ENCODE measurements around the gene BBX.
A peak's percentile ranks its signal among the peaks of the same experiment; 100 is the strongest.

Gene BBX

DNA sequence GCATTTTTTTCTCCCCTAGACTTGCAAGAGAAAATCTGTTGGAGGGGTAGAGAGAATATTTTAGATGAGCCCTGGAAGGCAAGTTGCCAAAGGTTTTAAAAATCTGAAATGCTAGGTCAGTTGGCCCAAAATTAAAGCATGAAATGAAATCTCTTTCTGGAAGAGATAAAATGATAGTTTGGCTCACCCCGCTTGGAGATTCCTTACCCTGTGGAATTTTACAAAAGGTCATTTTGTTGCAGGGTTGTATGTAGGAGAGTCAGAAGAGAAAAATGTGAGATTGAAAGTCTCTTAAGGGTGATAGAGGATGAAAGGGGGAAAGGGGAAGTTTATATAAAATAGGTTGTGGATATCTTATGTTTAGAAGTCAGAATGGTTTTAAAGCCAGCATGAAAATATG is 290.3 kb downstream of the BBX start:
- intact Hi-C loops (cut with DNase I; ENCODE audit: low total_unique reads): no loop called here
- no peak for TF ChIP-seq CTCF (IDR thresholded peaks at IDR 0.05)
- peak overlapping the region in 1 of 2 donors; percentile 38 for H3K27ac ChIP-seq
- H3K9me3 ChIP-seq: no peaks in the 10 kb centered on the region
- no peaks in the 10 kb centered on the region for H3K27me3 ChIP-seq
- H3K36me3 ChIP-seq: peaks cover 0 to 7% (median 7%) of the 10 kb centered on the region in 3 donors
- peaks cover 0 to 29% (median 7%) of the 10 kb centered on the region in 4 donors for H3K4me1 ChIP-seq
- no peak overlapping the region for H3K4me3 ChIP-seq
- no peak for DNase-seq

GRCh38 chr3:107816107-107816506 is 293.3 kb downstream of the BBX start:
- H3K27me3 ChIP-seq: no peaks in the 10 kb centered on the region
- DNase-seq: no peak
- intact Hi-C loops (cut with DNase I; ENCODE audit: low total_unique reads): no loop called here
- H3K4me1 ChIP-seq: peaks cover 0 to 29% (median 7%) of the 10 kb centered on the region in 4 donors
- H3K4me3 ChIP-seq: no peak overlapping the region
- H3K27ac ChIP-seq: no peak overlapping the region
- TF ChIP-seq CTCF (IDR thresholded peaks at IDR 0.05): no peak
- no peaks in the 10 kb centered on the region for H3K9me3 ChIP-seq
- no peaks in the 10 kb centered on the region for H3K36me3 ChIP-seq

GRCh38 chr3:107817076-107817475 is 294.3 kb downstream of the BBX start:
- Histone ChIP-seq H3K9me3 (no peaks in the 10 kb centered on the region), H3K4me1 (peaks cover 0 to 29% (median 7%) of the 10 kb centered on the region in 4 donors), H3K27ac (no peak overlapping the region), H3K4me3 (no peak overlapping the region), H3K27me3 (no peaks in the 10 kb centered on the region), H3K36me3 (no peaks in the 10 kb centered on the region)
- no peak for TF ChIP-seq CTCF (IDR thresholded peaks at IDR 0.05)
- DNase-seq: no peak
- intact Hi-C loops (cut with DNase I; ENCODE audit: low total_unique reads): no loop called here

- Histone ChIP-seq H3K9me3 (no peaks in the 10 kb centered on the region), H3K36me3 (no peaks in the 10 kb centered on the region), H3K27ac (no peak overlapping the region), H3K4me1 (peaks cover 0 to 21% (median 4%) of the 10 kb centered on the region in 4 donors), H3K4me3 (no peak overlapping the region), H3K27me3 (no peaks in the 10 kb centered on the region)
- DNase-seq: no peak
- no peak for TF ChIP-seq CTCF (IDR thresholded peaks at IDR 0.05)
- intact Hi-C loops (cut with DNase I; ENCODE audit: low total_unique reads): no loop called here
Observed at GRCh38 chr3:107818025-107818424, 295.3 kb downstream of the BBX start.

- no peak for DNase-seq
- intact Hi-C loops (cut with DNase I; ENCODE audit: low total_unique reads): no loop called here
- no peaks in the 10 kb centered on the region for H3K9me3 ChIP-seq
- H3K27me3 ChIP-seq: no peaks in the 10 kb centered on the region
- no peak for TF ChIP-seq CTCF (IDR thresholded peaks at IDR 0.05)
- peaks cover 0 to 6% (median 0%) of the 10 kb centered on the region in 4 donors for H3K4me1 ChIP-seq
- no peaks in the 10 kb centered on the region for H3K36me3 ChIP-seq
- no peak overlapping the region for H3K4me3 ChIP-seq
- H3K27ac ChIP-seq: no peak overlapping the region
Observed at GRCh38 chr3:107819656-107820055, 296.9 kb downstream of the BBX start.

GRCh38 chr3:107822308-107822707 is 299.5 kb downstream of the BBX start:
- no peaks in the 10 kb centered on the region for H3K36me3 ChIP-seq
- DNase-seq: no peak
- no peaks in the 10 kb centered on the region for H3K27me3 ChIP-seq
- no peaks in the 10 kb centered on the region for H3K9me3 ChIP-seq
- intact Hi-C loops (cut with DNase I; ENCODE audit: low total_unique reads): no loop called here
- no peak for TF ChIP-seq CTCF (IDR thresholded peaks at IDR 0.05)
- H3K4me1 ChIP-seq: no peaks in the 10 kb centered on the region
- H3K27ac ChIP-seq: no peak overlapping the region
- H3K4me3 ChIP-seq: no peak overlapping the region

Data from tibial artery (tissue), 4 donors.